PC-3 (cell line): ENCODE measurements around the gene ACVRL1.

ENCODE experiments used
- EZH2 ChIP-seq: fragments of 300-600 bp; sonication (generic); IDR thresholded peaks from one replicate; pipeline ENCODE4 v1.6.1; 2017; ENCODE audit warnings: antibody characterized with exemption, mild to moderate bottlenecking, low read length; ENCODE audit not compliant: unreplicated experiment
- EZH2phosphoT487 ChIP-seq: fragments of 300-600 bp; sonication (generic); IDR thresholded peaks from 2 replicates; pipeline ENCODE4 v1.6.1; 2018; ENCODE audit warnings: mild to moderate bottlenecking, antibody characterized with exemption, low read length, borderline replicate concordance
- TF ChIP-seq, protein P1 (sequence below): fragments of 300-600 bp; sonication (generic); conservative IDR thresholded peaks from 2 replicates; pipeline ENCODE4 v1.5.1; 2017; ENCODE audit warnings: antibody characterized with exemption, low read depth, mild to moderate bottlenecking, low read length

DNA sequence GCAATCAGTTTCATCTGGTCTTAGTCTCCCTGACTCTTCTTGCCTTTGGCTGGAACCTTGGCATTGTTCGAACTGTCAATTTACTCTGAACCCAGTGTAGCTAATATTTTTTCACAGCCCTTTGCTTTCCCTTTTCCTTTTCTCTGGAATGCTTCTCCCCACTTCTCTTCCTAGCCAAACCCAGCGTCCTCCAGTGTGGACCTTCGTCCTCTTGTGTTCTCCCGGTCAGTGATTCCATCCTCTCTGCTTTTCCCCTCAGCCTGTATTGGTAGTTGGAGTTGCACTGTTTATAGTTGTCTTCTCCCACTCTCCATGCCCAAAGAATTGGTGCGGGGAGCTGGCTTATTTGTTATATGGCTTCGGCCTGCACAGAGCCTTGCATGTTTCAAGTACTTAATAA lies 53.6 kb downstream of the ACVRL1 start:
- TF ChIP-seq, protein P1, sequence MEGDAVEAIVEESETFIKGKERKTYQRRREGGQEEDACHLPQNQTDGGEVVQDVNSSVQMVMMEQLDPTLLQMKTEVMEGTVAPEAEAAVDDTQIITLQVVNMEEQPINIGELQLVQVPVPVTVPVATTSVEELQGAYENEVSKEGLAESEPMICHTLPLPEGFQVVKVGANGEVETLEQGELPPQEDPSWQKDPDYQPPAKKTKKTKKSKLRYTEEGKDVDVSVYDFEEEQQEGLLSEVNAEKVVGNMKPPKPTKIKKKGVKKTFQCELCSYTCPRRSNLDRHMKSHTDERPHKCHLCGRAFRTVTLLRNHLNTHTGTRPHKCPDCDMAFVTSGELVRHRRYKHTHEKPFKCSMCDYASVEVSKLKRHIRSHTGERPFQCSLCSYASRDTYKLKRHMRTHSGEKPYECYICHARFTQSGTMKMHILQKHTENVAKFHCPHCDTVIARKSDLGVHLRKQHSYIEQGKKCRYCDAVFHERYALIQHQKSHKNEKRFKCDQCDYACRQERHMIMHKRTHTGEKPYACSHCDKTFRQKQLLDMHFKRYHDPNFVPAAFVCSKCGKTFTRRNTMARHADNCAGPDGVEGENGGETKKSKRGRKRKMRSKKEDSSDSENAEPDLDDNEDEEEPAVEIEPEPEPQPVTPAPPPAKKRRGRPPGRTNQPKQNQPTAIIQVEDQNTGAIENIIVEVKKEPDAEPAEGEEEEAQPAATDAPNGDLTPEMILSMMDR, result no peak
- TF ChIP-seq EZH2 (no peak), EZH2phosphoT487 (no peak)
